CD4-positive, alpha-beta T cell (primary cell): Measurements from ENCODE around the gene ENOX1. TPM values are rescaled to one million over a fixed set of nuclear protein-coding genes. Genes with fewer than 3 reads are reported as not detected.

ENCODE experiments used
- ATAC-seq: fragments of 200-7000 bp; cut with Tn5 transposase; one replicate; pipeline ENCODE4 v1.10.0; 2022; ENCODE audit warnings: mild to moderate bottlenecking; ENCODE audit not compliant: poor library complexity
- CTCF ChIA-PET: fragments of 350-600 bp; sonication (Branson Sonifier 250); formaldehyde crosslinking; loops from one replicate; lab custom pipeline; 2021; ENCODE audit warnings: antibody characterized with exemption, inconsistent platforms; lab: Charles Lee
- POLR2A ChIA-PET: fragments of 350-600 bp; sonication (Branson Sonifier 250); formaldehyde crosslinking; loops from one replicate; lab custom pipeline; 2021; ENCODE audit warnings: antibody characterized with exemption, inconsistent platforms; lab: Charles Lee
- DNase-seq, 14 experiments: peaks; one replicate each; pipeline ENCODE4 v3.0.0-alpha.2; 2013 to 2020; ENCODE audit warnings: mixed read lengths in 2 of 14
- H3K27ac ChIP-seq, 2 donors: one replicate each; pipeline versions ENCODE4 v1.5.1 to v1.7.0; 2013; ENCODE audit warnings: low read length in 2 of 2, low read depth in 1 of 2, mild to moderate bottlenecking in 1 of 2
- H3K27me3 ChIP-seq, 2 experiments: 1 replicate in 1 of 2; 2 replicates in 1 of 2; pipeline versions ENCODE4 v1.6.1 to v1.7.0; 2013; ENCODE audit warnings: low read length in 2 of 2, control low read depth in 1 of 2, mild to moderate bottlenecking in 1 of 2, moderate library complexity in 1 of 2; ENCODE audit not compliant: insufficient read depth in 2 of 2, control insufficient read depth in 1 of 2
- H3K36me3 ChIP-seq: one replicate; pipeline ENCODE4 v1.6.1; 2013; ENCODE audit warnings: low read length, control low read depth; ENCODE audit not compliant: insufficient read depth
- H3K4me1 ChIP-seq: one replicate; pipeline ENCODE4 v1.6.1; 2013; ENCODE audit warnings: low read length, control low read depth; ENCODE audit not compliant: insufficient read depth
- H3K4me3 ChIP-seq: one replicate; pipeline ENCODE4 v1.5.1; 2013; ENCODE audit warnings: mild to moderate bottlenecking, low read length, moderate library complexity
- H3K9me3 ChIP-seq, 2 experiments: 1 replicate in 1 of 2; 2 replicates in 1 of 2; pipeline versions ENCODE4 v1.6.1 to v1.7.0; 2013; ENCODE audit warnings: low read length in 2 of 2, mild to moderate bottlenecking in 2 of 2, control low read depth in 1 of 2, moderate library complexity in 1 of 2; ENCODE audit not compliant: control insufficient read depth in 1 of 2, insufficient read depth in 1 of 2
- H3K27ac Mint-ChIP-seq: one replicate; pipeline ENCODE4 v1.8.0; 2020; ENCODE audit warnings: mixed read lengths
- H3K27me3 Mint-ChIP-seq: one replicate; pipeline ENCODE4 v1.8.0; 2021; ENCODE audit warnings: mixed read lengths
- H3K36me3 Mint-ChIP-seq: one replicate; pipeline ENCODE4 v1.8.0; 2021; ENCODE audit warnings: low read depth, mixed read lengths
- H3K4me1 Mint-ChIP-seq: one replicate; pipeline ENCODE4 v1.8.0; 2021; ENCODE audit warnings: low read depth, mixed read lengths
- H3K4me3 Mint-ChIP-seq: one replicate; pipeline ENCODE4 v1.8.0; 2020; ENCODE audit warnings: mild to moderate bottlenecking, mixed read lengths
- H3K9me3 Mint-ChIP-seq: one replicate; pipeline ENCODE4 v1.8.0; 2020; ENCODE audit warnings: mixed read lengths
- CTCF ChIP-seq: fragments of 200-600 bp; IDR thresholded peaks from one replicate; pipeline ENCODE4 v1.8.0; 2022; ENCODE audit warnings: antibody characterized with exemption, mild to moderate bottlenecking
- intact Hi-C, 2 experiments: fragments of 100-400 bp; cut with DNase I in 1 of 2; cut with micrococcal nuclease in 1 of 2; formaldehyde crosslinking; loops; one replicate each; pipeline versions ENCODE4 v1.15.1 to v1.9.0; 2023 to 2025; cut with DNase I, micrococcal nuclease
- total RNA-seq, 174 experiments: library from RNA in 2 of 174; stranded (reverse) in 2 of 174; gene quantifications; one replicate each; pipeline ENCODE4 v1.2.3 and lab custom pipeline; 2021 to 2026

The ENOX1 gene
- total RNA-seq, 2 experiments from 2014 or later, result not detected

GRCh38 chr13:43445668-43446067 is 341.1 kb downstream of the ENOX1 start:
- H3K9me3 Mint-ChIP-seq, result no peaks in the 10 kb centered on the region
- H3K4me3 ChIP-seq, result no peak overlapping the region
- H3K36me3 Mint-ChIP-seq, result no peaks in the 10 kb centered on the region
- ChIA-PET POLR2A (no interaction called here), CTCF (no interaction called here)
- no peak for TF ChIP-seq CTCF
- intact Hi-C loops, result no loop called here
- H3K4me1 ChIP-seq, result no peaks in the 10 kb centered on the region
- H3K27me3 ChIP-seq, result peaks cover 2 to 5% of the 10 kb centered on the region in 2 experiments
- DNase-seq (no peak), ATAC-seq (no peak)
- no peaks in the 10 kb centered on the region for H3K9me3 ChIP-seq
- H3K27ac ChIP-seq, result no peak overlapping the region
- H3K4me3 Mint-ChIP-seq, result no peak overlapping the region
- H3K4me1 Mint-ChIP-seq, result no peaks in the 10 kb centered on the region
- H3K27ac Mint-ChIP-seq, result no peak overlapping the region
- H3K27me3 Mint-ChIP-seq, result no peaks in the 10 kb centered on the region
- no peaks in the 10 kb centered on the region for H3K36me3 ChIP-seq

GRCh38 chr13:43444081-43444480 is 342.7 kb downstream of the ENOX1 start:
- H3K9me3 ChIP-seq, result no peaks in the 10 kb centered on the region
- ATAC-seq (no peak), DNase-seq (no peak)
- H3K4me1 Mint-ChIP-seq, result no peaks in the 10 kb centered on the region
- H3K9me3 Mint-ChIP-seq, result no peaks in the 10 kb centered on the region
- CTCF ChIA-PET, result no interaction called here
- no peak overlapping the region for H3K4me3 ChIP-seq
- POLR2A ChIA-PET, result no interaction called here
- no peaks in the 10 kb centered on the region for H3K4me1 ChIP-seq
- H3K36me3 Mint-ChIP-seq, result no peaks in the 10 kb centered on the region
- no peak overlapping the region for H3K4me3 Mint-ChIP-seq
- intact Hi-C loops, result no loop called here
- no peaks in the 10 kb centered on the region for H3K36me3 ChIP-seq
- no peaks in the 10 kb centered on the region for H3K27me3 Mint-ChIP-seq
- TF ChIP-seq CTCF, result no peak
- H3K27ac ChIP-seq, result no peak overlapping the region
- no peak overlapping the region for H3K27ac Mint-ChIP-seq
- peaks cover 0 to 5% of the 10 kb centered on the region in 2 experiments for H3K27me3 ChIP-seq

- TF ChIP-seq CTCF, result no peak
- CTCF ChIA-PET, result no interaction called here
- Mint-ChIP-seq H3K27me3 (no peaks in the 10 kb centered on the region), H3K4me3 (no peak overlapping the region), H3K27ac (no peak overlapping the region), H3K9me3 (no peaks in the 10 kb centered on the region), H3K4me1 (no peaks in the 10 kb centered on the region), H3K36me3 (no peaks in the 10 kb centered on the region)
- H3K9me3 ChIP-seq, result no peaks in the 10 kb centered on the region
- H3K27me3 ChIP-seq, result peaks cover 0 to 5% of the 10 kb centered on the region in 2 experiments
- no peaks in the 10 kb centered on the region for H3K36me3 ChIP-seq
- no peak overlapping the region for H3K27ac ChIP-seq
- no peak for DNase-seq
- no peaks in the 10 kb centered on the region for H3K4me1 ChIP-seq
- ATAC-seq, result no peak
- POLR2A ChIA-PET, result no interaction called here
- intact Hi-C loops, result no loop called here
- no peak overlapping the region for H3K4me3 ChIP-seq
These were observed 344.8 kb downstream of the ENOX1 start for GRCh38 chr13:43441899-43442499.
